GM11168 (cell line): ENCODE data around the gene HS6ST1.
"Not testable (repeated sequence)": the region's sequence is repeated elsewhere in the genome, so short reads cannot be mapped to it uniquely, and the experiment has no call there.

ENCODE experiments used
- in situ Hi-C: fragments of 300-500 bp; cut with MboI; formaldehyde crosslinking; loops from one replicate; pipeline ENCODE4 v1.12.0; 2022; ENCODE audit warnings: low sequenced_read_pairs; ENCODE audit not compliant: unreplicated experiment

The HS6ST1 gene

GRCh38 chr2:128252501-128252900, 66.2 kb downstream of the HS6ST1 start:
- in situ Hi-C loops, result no loop called here

GRCh38 chr2:128252086-128252485, 66.6 kb downstream of the HS6ST1 start:
- in situ Hi-C loops, result not testable (repeated sequence)

GRCh38 chr2:128250229-128251025, 68.2 kb downstream of the HS6ST1 start:
- in situ Hi-C loops, result no loop called here

GRCh38 chr2:128249555-128249954, 69.1 kb downstream of the HS6ST1 start:
- in situ Hi-C loops, result no loop called here

GRCh38 chr2:128245813-128246212, 72.9 kb downstream of the HS6ST1 start:
- in situ Hi-C loops, result no loop called here

GRCh38 chr2:128241896-128242295, 76.8 kb downstream of the HS6ST1 start:
- in situ Hi-C loops, result no loop called here

GRCh38 chr2:128237911-128238697, 80.6 kb downstream of the HS6ST1 start:
- in situ Hi-C loops, result loop anchor here (10.0 kb wide), 1 partner anchor 173 kb away; no protein-coding TSS in a partner anchor

- in situ Hi-C loops, result loop anchor here (10.0 kb wide), 1 partner anchor 172 kb away; no protein-coding TSS in a partner anchor
Measured at GRCh38 chr2:128237081-128237534, 81.6 kb downstream of the HS6ST1 start.

- in situ Hi-C loops, result loop anchor here (10.0 kb wide), 1 partner anchor 172 kb away; no protein-coding TSS in a partner anchor
Measured at GRCh38 chr2:128236491-128237035, 82.1 kb downstream of the HS6ST1 start.

- in situ Hi-C loops, result loop anchor here (10.0 kb wide), 1 partner anchor 171 kb away; no protein-coding TSS in a partner anchor
Measured at GRCh38 chr2:128235581-128235980, 83.1 kb downstream of the HS6ST1 start.

- in situ Hi-C loops, result loop anchor here (10.0 kb wide), 1 partner anchor 170 kb away; no protein-coding TSS in a partner anchor
Measured at GRCh38 chr2:128234613-128235012, 84.1 kb downstream of the HS6ST1 start.

GRCh38 chr2:128233790-128234395, 84.8 kb downstream of the HS6ST1 start:
- in situ Hi-C loops, result loop anchor here (10.0 kb wide), 1 partner anchor 169 kb away; no protein-coding TSS in a partner anchor

GRCh38 chr2:128232965-128233789, 85.5 kb downstream of the HS6ST1 start:
- in situ Hi-C loops, result loop anchor here (10.0 kb wide), 1 partner anchor 168 kb away; no protein-coding TSS in a partner anchor

GRCh38 chr2:128228894-128229293, 89.8 kb downstream of the HS6ST1 start:
- in situ Hi-C loops, result no loop called here

GRCh38 chr2:128227862-128228261, 90.8 kb downstream of the HS6ST1 start:
- in situ Hi-C loops, result no loop called here

GRCh38 chr2:128219891-128220290, 98.8 kb downstream of the HS6ST1 start:
- in situ Hi-C loops, result no loop called here

GRCh38 chr2:128217671-128218070, 101.0 kb downstream of the HS6ST1 start:
- in situ Hi-C loops, result no loop called here

GRCh38 chr2:128215897-128216642, 102.6 kb downstream of the HS6ST1 start:
- in situ Hi-C loops, result no loop called here
